Uterus (tissue), 4 donors: ENCODE measurements around the gene KRTAP5-7. TPM values are rescaled to one million over a fixed set of nuclear protein-coding genes. Genes with fewer than 3 reads are reported as not detected.

Source experiments
- DNase-seq, 2 donors: peaks; one replicate each; pipeline ENCODE4 v3.0.0-alpha.2; 2019 to 2020
- H3K27ac ChIP-seq, 2 donors: fragments of 200-600 bp; sonication (generic); 1 replicate in 1 of 2; 2 replicates in 1 of 2; pipeline ENCODE4 v1.5.1; 2016 to 2018
- H3K27me3 ChIP-seq, 2 donors: fragments of 200-600 bp; sonication (generic); one replicate each; pipeline ENCODE4 v1.5.1; 2018 to 2019; ENCODE audit warnings: control low read depth in 1 of 2
- H3K36me3 ChIP-seq, 2 donors: fragments of 200-600 bp; sonication (generic); one replicate each; pipeline ENCODE4 v1.5.1; 2019; ENCODE audit warnings: control low read depth in 1 of 2
- H3K4me1 ChIP-seq, 2 donors: fragments of 200-600 bp; sonication (generic); one replicate each; pipeline ENCODE4 v1.5.1; 2018 to 2019; ENCODE audit warnings: control low read depth in 1 of 2
- H3K4me3 ChIP-seq, 2 donors: fragments of 200-600 bp; sonication (generic); 1 replicate in 1 of 2; 2 replicates in 1 of 2; pipeline ENCODE4 v1.5.1; 2018 to 2019; ENCODE audit warnings: mild to moderate bottlenecking in 1 of 2
- H3K9me3 ChIP-seq, 2 donors: fragments of 200-600 bp; sonication (generic); one replicate each; pipeline ENCODE4 v1.5.1; 2019; ENCODE audit warnings: control low read depth in 1 of 2
- POLR2A ChIP-seq, 2 donors: fragments of 450-650 bp; IDR thresholded peaks; one replicate each; pipeline ENCODE4 v1.6.1; 2016; ENCODE audit warnings: antibody characterized with exemption in 2 of 2, mild to moderate bottlenecking in 1 of 2, moderate library complexity in 1 of 2
- intact Hi-C: fragments of 100-400 bp; cut with DNase I; formaldehyde crosslinking; loops from one replicate; pipeline ENCODE4 v1.15.1; 2023; ENCODE audit warnings: low total_unique reads
- total RNA-seq, 4 donors: library from RNA; depleted of rRNA in 3 of 4; stranded (reverse); fragments of >200 nt in 3 of 4; gene quantifications; one replicate each; pipeline versions ENCODE4 v1.1.0 to v1.2.4, GENCODE V29; 2014 to 2023
- TF ChIP-seq, protein P1 (sequence below), 4 experiments: fragments of 200-600 bp in 2 of 4; fragments of 450-650 bp in 2 of 4; sonication (generic) in 2 of 4; IDR thresholded peaks; one replicate each; pipeline ENCODE4 v1.5.1; 2016 to 2019; ENCODE audit warnings: antibody characterized with exemption in 4 of 4, mild to moderate bottlenecking in 2 of 4, moderate library complexity in 1 of 4
- donor health status: DM: yes; HTN: yes; CAD: no.

The KRTAP5-7 gene
- total RNA-seq, 4 donors from 2014 or later, result 0.95 TPM; not detected in 3

GRCh38 chr11:71485466-71485865, 41.6 kb upstream of the KRTAP5-7 start:
- Histone ChIP-seq H3K27me3 (no peaks in the 10 kb centered on the region), H3K36me3 (no peaks in the 10 kb centered on the region), H3K9me3 (no peaks in the 10 kb centered on the region), H3K27ac (no peak overlapping the region), H3K4me3 (no peak overlapping the region), H3K4me1 (no peaks in the 10 kb centered on the region)
- intact Hi-C loops, result no loop called here
- TF ChIP-seq, protein P1, sequence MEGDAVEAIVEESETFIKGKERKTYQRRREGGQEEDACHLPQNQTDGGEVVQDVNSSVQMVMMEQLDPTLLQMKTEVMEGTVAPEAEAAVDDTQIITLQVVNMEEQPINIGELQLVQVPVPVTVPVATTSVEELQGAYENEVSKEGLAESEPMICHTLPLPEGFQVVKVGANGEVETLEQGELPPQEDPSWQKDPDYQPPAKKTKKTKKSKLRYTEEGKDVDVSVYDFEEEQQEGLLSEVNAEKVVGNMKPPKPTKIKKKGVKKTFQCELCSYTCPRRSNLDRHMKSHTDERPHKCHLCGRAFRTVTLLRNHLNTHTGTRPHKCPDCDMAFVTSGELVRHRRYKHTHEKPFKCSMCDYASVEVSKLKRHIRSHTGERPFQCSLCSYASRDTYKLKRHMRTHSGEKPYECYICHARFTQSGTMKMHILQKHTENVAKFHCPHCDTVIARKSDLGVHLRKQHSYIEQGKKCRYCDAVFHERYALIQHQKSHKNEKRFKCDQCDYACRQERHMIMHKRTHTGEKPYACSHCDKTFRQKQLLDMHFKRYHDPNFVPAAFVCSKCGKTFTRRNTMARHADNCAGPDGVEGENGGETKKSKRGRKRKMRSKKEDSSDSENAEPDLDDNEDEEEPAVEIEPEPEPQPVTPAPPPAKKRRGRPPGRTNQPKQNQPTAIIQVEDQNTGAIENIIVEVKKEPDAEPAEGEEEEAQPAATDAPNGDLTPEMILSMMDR (IDR thresholded peaks at IDR 0.05), result no peak
- no peak for TF ChIP-seq POLR2A (IDR thresholded peaks at IDR 0.05)
- DNase-seq, result no peak

- intact Hi-C loops, result no loop called here
- no peaks in the 10 kb centered on the region for H3K9me3 ChIP-seq
Measured at GRCh38 chr11:71486320-71486719, 40.7 kb upstream of the KRTAP5-7 start.

DNA sequence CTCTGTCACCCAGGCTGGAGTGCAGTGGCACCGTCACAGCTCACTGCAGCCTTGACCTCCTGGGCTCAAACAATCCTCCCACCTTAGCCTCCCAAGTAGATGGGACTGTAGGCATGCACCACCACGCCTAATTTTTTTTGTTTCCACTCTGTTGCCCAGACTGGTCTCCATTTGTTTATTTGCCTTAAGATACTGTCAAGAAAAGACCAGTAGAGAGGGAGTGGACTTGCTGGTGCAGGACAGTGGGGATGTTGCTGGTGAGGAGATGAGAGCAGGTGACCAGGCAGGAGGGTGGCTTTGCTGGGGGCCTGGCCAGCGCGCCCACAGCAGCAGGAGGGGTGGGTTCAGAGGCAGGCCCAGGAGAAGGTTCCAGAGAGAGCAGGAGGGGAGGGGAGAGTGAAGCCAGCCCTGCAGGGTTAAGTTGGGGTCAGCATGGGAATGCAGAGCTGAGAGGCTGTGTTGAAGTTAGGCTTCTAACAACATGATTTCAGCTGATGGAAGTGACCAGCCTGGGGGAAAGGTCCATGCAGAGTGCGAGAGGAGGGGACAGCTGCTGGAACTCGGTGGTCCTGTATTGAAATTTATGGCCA, 38.3 kb upstream of the KRTAP5-7 start:
- H3K36me3 ChIP-seq, result no peaks in the 10 kb centered on the region
- no peak for DNase-seq

More at GRCh38 chr11:71486320-71486719, 40.7 kb upstream of the KRTAP5-7 start:
- no peak overlapping the region for H3K27ac ChIP-seq
- DNase-seq, result no peak
- no peak overlapping the region for H3K4me3 ChIP-seq
- no peaks in the 10 kb centered on the region for H3K4me1 ChIP-seq
- no peaks in the 10 kb centered on the region for H3K27me3 ChIP-seq
- TF ChIP-seq, protein P1 (IDR thresholded peaks at IDR 0.05), result no peak
- TF ChIP-seq POLR2A (IDR thresholded peaks at IDR 0.05), result no peak
- H3K36me3 ChIP-seq, result no peaks in the 10 kb centered on the region

DNA sequence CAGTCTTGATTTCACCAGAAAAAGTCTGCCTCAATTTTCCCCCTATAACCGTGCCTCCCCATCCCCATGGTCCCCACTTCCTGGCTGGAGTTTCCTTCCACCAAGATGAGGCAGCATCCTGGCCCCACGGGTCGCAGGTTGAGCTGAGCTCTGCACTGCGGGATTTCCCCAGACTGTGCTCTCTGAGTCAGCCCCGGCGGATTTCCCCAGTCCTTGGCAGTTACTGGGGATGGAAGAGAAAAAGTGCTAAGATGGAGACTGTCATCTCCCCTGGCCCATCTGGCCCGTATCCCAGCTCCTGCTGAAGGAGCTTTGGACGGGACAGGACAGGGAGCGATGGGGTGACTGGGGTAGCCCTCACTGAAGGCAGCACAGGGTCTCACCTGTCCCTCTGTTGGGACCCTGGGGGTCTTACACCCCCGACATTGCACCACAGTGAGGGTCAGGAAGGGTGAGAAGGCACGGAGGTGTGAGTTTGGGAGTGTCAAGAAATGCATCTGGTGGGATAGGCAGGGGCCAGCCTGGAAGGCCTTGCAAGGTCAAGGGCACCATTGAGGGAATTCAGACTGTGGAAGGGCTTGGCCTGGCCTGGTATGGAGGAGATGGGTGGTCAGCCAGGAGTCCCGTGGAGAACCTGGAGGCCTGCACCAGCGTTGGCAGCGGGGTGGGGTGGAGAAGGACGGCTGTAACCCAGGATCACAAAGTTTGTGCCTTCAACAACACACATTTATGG, 37.6 kb upstream of the KRTAP5-7 start:
- DNase-seq, result no peak
- TF ChIP-seq POLR2A (IDR thresholded peaks at IDR 0.05), result no peak
- TF ChIP-seq, protein P1 (IDR thresholded peaks at IDR 0.05), result no peak
- intact Hi-C loops, result no loop called here
- H3K9me3 ChIP-seq, result no peaks in the 10 kb centered on the region
- no peaks in the 10 kb centered on the region for H3K36me3 ChIP-seq
- no peaks in the 10 kb centered on the region for H3K4me1 ChIP-seq
- H3K27me3 ChIP-seq, result no peaks in the 10 kb centered on the region
- H3K4me3 ChIP-seq, result no peak overlapping the region
- H3K27ac ChIP-seq, result no peak overlapping the region

More for the DNA sequence above, 38.3 kb upstream of the KRTAP5-7 start:
- no peak for TF ChIP-seq POLR2A (IDR thresholded peaks at IDR 0.05)
- no peaks in the 10 kb centered on the region for H3K4me1 ChIP-seq
- no peak overlapping the region for H3K27ac ChIP-seq
- H3K4me3 ChIP-seq, result no peak overlapping the region
- intact Hi-C loops, result no loop called here
- no peaks in the 10 kb centered on the region for H3K9me3 ChIP-seq
- no peaks in the 10 kb centered on the region for H3K27me3 ChIP-seq

DNA sequence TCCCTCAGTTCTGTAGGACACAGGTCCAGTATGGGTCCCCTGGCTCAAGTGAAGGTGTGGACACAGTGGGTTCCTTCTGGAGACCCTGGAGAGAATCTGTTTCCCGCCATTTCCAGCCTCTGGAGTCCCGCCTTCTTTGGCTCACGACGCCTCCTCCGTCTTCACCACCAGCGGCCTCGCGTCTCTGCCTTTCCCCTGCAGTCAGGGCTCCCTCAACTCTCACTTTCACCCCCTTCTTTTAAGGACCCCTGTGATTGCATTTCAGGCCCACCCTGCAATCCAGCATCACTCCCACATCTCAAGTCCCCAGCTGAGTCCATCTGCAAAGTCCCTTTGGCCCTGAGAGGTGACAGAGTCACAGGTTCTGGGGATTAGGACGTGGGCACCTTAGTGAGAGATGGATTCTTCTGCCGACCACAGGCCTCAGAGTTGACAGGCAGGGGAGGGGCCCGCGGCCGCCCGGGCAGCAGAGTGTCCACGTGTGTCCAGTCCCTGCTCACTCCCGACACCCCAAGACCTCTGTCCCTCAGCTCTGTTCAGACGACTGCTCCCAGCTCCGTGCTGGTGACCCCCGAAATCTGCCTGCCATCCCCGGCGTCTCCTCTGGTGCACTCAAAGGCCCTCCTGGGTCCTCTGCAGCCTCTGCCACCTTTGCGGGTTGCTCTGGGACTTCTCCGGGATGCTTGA, 36.9 kb upstream of the KRTAP5-7 start:
- H3K27ac ChIP-seq, result no peak overlapping the region
- no peaks in the 10 kb centered on the region for H3K4me1 ChIP-seq
- intact Hi-C loops, result no loop called here
- TF ChIP-seq POLR2A (IDR thresholded peaks at IDR 0.05), result no peak
- TF ChIP-seq, protein P1 (IDR thresholded peaks at IDR 0.05), result no peak
- H3K36me3 ChIP-seq, result no peaks in the 10 kb centered on the region
- H3K4me3 ChIP-seq, result no peak overlapping the region
- no peaks in the 10 kb centered on the region for H3K27me3 ChIP-seq
- DNase-seq, result peak in 1 of 2 donors; percentile 8
- no peaks in the 10 kb centered on the region for H3K9me3 ChIP-seq
